GM19395 (cell line): ENCODE data around the gene SRP72.
"Not testable (repeated sequence)": the region's sequence is repeated elsewhere in the genome, so short reads cannot be mapped to it uniquely, and the experiment has no call there.

ENCODE experiments used
- ATAC-seq: cut with Tn5 transposase; IDR thresholded peaks from one replicate; pipeline ENCODE4 v1.9.1; 2021; ENCODE audit warnings: mild to moderate bottlenecking, moderate library complexity; ENCODE audit not compliant: unreplicated experiment

The SRP72 gene

GRCh38 chr4:56465599-56466295 lies 1.7 kb upstream of the SRP72 start:
- ATAC-seq: no peak

- not testable (repeated sequence) for ATAC-seq
Measured at GRCh38 chr4:56466296-56466761, 1.1 kb upstream of the SRP72 start.

- ATAC-seq: no peak
Measured at GRCh38 chr4:56466910-56467283, 520 bp upstream of the SRP72 start.

- ATAC-seq: peak; percentile 61
Measured at GRCh38 chr4:56468097-56468422, 643 bp downstream of the SRP72 start.

GRCh38 chr4:56469489-56470210 lies 2.2 kb downstream of the SRP72 start:
- ATAC-seq: no peak

GRCh38 chr4:56475917-56476316 lies 8.5 kb downstream of the SRP72 start:
- ATAC-seq: peak; percentile 95

- no peak for ATAC-seq
Measured at GRCh38 chr4:56477192-56477702, 9.8 kb downstream of the SRP72 start.

GRCh38 chr4:56480691-56481090 lies 13.3 kb downstream of the SRP72 start:
- ATAC-seq: no peak

- no peak for ATAC-seq
Measured at GRCh38 chr4:56496241-56496640, 28.8 kb downstream of the SRP72 start.

- ATAC-seq: peak; percentile 64
Measured at GRCh38 chr4:56505269-56506130, 38.1 kb downstream of the SRP72 start, which contains the start of gene ARL9. TSS of gene ARL9 (plus strand) at chr4:56505791. CDS start at chr4:56505863, 72 bp downstream.

- ATAC-seq: no peak
Measured at GRCh38 chr4:56511098-56511497, 43.7 kb downstream of the SRP72 start.

- no peak for ATAC-seq
Measured at GRCh38 chr4:56512166-56512565, 44.7 kb downstream of the SRP72 start.

GRCh38 chr4:56513517-56513916 lies 46.1 kb downstream of the SRP72 start:
- ATAC-seq: no peak

- peak; percentile 93 for ATAC-seq
Measured at GRCh38 chr4:56530269-56531148, 63.1 kb downstream of the SRP72 start.

- no peak for ATAC-seq
Measured at GRCh38 chr4:56531149-56531770, 63.8 kb downstream of the SRP72 start.

- no peak for ATAC-seq
Measured at GRCh38 chr4:56531823-56532222, 64.4 kb downstream of the SRP72 start.

- ATAC-seq: no peak
Measured at GRCh38 chr4:56532239-56532638, 64.8 kb downstream of the SRP72 start.

- no peak for ATAC-seq
Measured at GRCh38 chr4:56535915-56536314, 68.5 kb downstream of the SRP72 start.

GRCh38 chr4:56537147-56537546 lies 69.7 kb downstream of the SRP72 start:
- ATAC-seq: no peak

GRCh38 chr4:56540826-56541225 lies 73.4 kb downstream of the SRP72 start:
- ATAC-seq: no peak
